ENCODE data around the gene GDF11. TPM values are rescaled to one million over a fixed set of nuclear protein-coding genes. Genes with fewer than 3 reads are reported as not detected.

The GDF11 gene
- total RNA-seq, 1 donor from 2014 or later, result 11.6 TPM

GRCh38 chr12:55797068-55797467, 54.1 kb downstream of the GDF11 start:
- DNase-seq (ENCODE audit: extremely low spot score, unreplicated experiment), result no peak
- Mint-ChIP-seq H3K27me3 (ENCODE audit: unreplicated experiment) (no peaks in the 10 kb centered on the region), H3K9me3 (ENCODE audit: unreplicated experiment) (no peaks in the 10 kb centered on the region), H3K4me1 (ENCODE audit: unreplicated experiment) (peaks cover 2% of the 10 kb centered on the region), H3K4me3 (ENCODE audit: unreplicated experiment) (no peak overlapping the region), H3K27ac (ENCODE audit: unreplicated experiment) (no peak overlapping the region), H3K36me3 (ENCODE audit: unreplicated experiment) (peaks cover 43% of the 10 kb centered on the region)
- peak; percentile 61 for TF ChIP-seq CTCF (IDR thresholded peaks at IDR 0.05)

- no peaks in the 10 kb centered on the region for H3K9me3 Mint-ChIP-seq (ENCODE audit: unreplicated experiment)
- no peak overlapping the region for H3K4me3 Mint-ChIP-seq (ENCODE audit: unreplicated experiment)
- TF ChIP-seq CTCF (IDR thresholded peaks at IDR 0.05), result no peak
- peaks cover 2% of the 10 kb centered on the region for H3K4me1 Mint-ChIP-seq (ENCODE audit: unreplicated experiment)
- DNase-seq (ENCODE audit: extremely low spot score, unreplicated experiment), result no peak
- H3K27ac Mint-ChIP-seq (ENCODE audit: unreplicated experiment), result peak overlapping the region; percentile 40
- peaks cover 41% of the 10 kb centered on the region for H3K36me3 Mint-ChIP-seq (ENCODE audit: unreplicated experiment)
- no peaks in the 10 kb centered on the region for H3K27me3 Mint-ChIP-seq (ENCODE audit: unreplicated experiment)
These were observed 54.6 kb downstream of the GDF11 start for GRCh38 chr12:55797550-55797949.

Other genes starting within 250 kb of the GDF11 start
- not detected in 2 replicates for gene OR6C4, start 193.5 kb upstream of the GDF11 start, total RNA-seq
- gene OR2AP1, start 170.7 kb upstream of the GDF11 start, total RNA-seq, result not detected in 2 replicates
- not detected in 2 replicates for gene OR10P1, start 106.2 kb upstream of the GDF11 start, total RNA-seq
- 5.1 and 5.7 TPM in 2 replicates for gene ITGA7, start 35.2 kb upstream of the GDF11 start, total RNA-seq
- gene BLOC1S1, start 27.1 kb upstream of the GDF11 start, total RNA-seq, result 99.4 and 103 TPM in 2 replicates
- 4.1 and 5.9 TPM in 2 replicates for gene RDH5, start 22.7 kb upstream of the GDF11 start, total RNA-seq
- gene CD63, start 14.1 kb upstream of the GDF11 start, total RNA-seq, result 1,511 and 1,600 TPM in 2 replicates
- 55.6 and 56.1 TPM in 2 replicates for gene SARNP, start 74.6 kb downstream of the GDF11 start, total RNA-seq
- 26.0 TPM in 2 replicates for gene ORMDL2, start 74.9 kb downstream of the GDF11 start, total RNA-seq
- gene DNAJC14, start 86.5 kb downstream of the GDF11 start, total RNA-seq, result 44.3 and 46.8 TPM in 2 replicates
- 14.3 and 15.1 TPM in 2 replicates for gene MMP19, start 99.8 kb downstream of the GDF11 start, total RNA-seq
- gene PYM1, start 184.8 kb downstream of the GDF11 start, total RNA-seq, result 18.2 and 20.5 TPM in 2 replicates
- 63.0 and 70.1 TPM in 2 replicates for gene DGKA, start 188.0 kb downstream of the GDF11 start, total RNA-seq
- 1.0 and 1.4 TPM in 2 replicates for gene PMEL, start 222.9 kb downstream of the GDF11 start, total RNA-seq
- 27.3 and 29.6 TPM in 2 replicates for gene CDK2, start 223.7 kb downstream of the GDF11 start, total RNA-seq
- gene RAB5B, start 231.0 kb downstream of the GDF11 start, total RNA-seq, result 126 and 134 TPM in 2 replicates

Data from osteocyte (in vitro differentiated cells).